ENCODE data around the gene NOG. TPM values are rescaled to one million over a fixed set of nuclear protein-coding genes. Genes with fewer than 3 reads are reported as not detected.

NOG gene
- total and polyA plus RNA-seq, 9 of the 15 experiments (the other 6 are each of a cell fraction or from before 2014, with no cell fraction given), result not detected

DNA sequence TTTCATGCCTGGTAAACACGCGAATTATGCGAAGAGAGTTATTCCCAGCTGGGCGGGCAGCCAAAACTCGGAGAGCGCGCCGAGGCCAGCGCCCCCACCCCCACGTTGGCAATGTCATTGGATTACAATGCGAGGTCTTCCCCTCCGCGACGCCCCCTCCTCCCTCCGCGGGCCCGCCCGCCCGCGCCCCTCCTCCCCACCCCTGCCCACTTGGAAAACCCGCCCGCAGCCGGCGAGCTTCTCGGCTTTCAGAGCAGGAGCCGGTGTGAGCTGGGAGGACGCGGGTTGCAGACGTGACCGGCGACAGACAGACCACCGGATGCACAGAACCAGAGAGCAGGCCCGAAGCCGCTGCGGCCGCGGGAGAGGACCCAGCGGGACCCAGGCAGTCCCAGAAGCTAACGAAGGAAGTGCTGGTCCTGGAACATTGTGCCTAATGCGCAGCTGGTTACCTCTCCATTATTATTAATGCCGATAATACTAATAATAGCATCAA is 4.0 kb downstream of the NOG start:
- TF ChIP-seq ZNF224 (CRISPR knock-in tag; IDR thresholded peaks at IDR 0.05) (no peak), HNRNPLL (IDR thresholded peaks at IDR 0.05; ENCODE audit: low read depth, low read length, poor library complexity, severe bottlenecking) (no peak), ZNF239 (CRISPR knock-in tag; IDR thresholded peaks at IDR 0.05) (no peak), NR4A1 (CRISPR knock-in tag; IDR thresholded peaks at IDR 0.05) (no peak), NR4A1 (tag; IDR thresholded peaks at IDR 0.05) (no peak), LARP7 (IDR thresholded peaks at IDR 0.05) (no peak), RBM39 (optimal IDR thresholded peaks at IDR 0.05; ENCODE audit: low read depth, low read length) (no peak), TEAD1 (CRISPR knock-in tag; IDR thresholded peaks at IDR 0.05) (no peak), ZNF280B (CRISPR knock-in tag; IDR thresholded peaks at IDR 0.05) (no peak), PRPF4 (IDR thresholded peaks at IDR 0.05; ENCODE audit: insufficient read depth, low read depth, low read length, poor library complexity, severe bottlenecking) (no peak)
- TF ChIP-seq, protein P1, sequence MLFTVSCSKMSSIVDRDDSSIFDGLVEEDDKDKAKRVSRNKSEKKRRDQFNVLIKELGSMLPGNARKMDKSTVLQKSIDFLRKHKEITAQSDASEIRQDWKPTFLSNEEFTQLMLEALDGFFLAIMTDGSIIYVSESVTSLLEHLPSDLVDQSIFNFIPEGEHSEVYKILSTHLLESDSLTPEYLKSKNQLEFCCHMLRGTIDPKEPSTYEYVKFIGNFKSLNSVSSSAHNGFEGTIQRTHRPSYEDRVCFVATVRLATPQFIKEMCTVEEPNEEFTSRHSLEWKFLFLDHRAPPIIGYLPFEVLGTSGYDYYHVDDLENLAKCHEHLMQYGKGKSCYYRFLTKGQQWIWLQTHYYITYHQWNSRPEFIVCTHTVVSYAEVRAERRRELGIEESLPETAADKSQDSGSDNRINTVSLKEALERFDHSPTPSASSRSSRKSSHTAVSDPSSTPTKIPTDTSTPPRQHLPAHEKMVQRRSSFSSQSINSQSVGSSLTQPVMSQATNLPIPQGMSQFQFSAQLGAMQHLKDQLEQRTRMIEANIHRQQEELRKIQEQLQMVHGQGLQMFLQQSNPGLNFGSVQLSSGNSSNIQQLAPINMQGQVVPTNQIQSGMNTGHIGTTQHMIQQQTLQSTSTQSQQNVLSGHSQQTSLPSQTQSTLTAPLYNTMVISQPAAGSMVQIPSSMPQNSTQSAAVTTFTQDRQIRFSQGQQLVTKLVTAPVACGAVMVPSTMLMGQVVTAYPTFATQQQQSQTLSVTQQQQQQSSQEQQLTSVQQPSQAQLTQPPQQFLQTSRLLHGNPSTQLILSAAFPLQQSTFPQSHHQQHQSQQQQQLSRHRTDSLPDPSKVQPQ (CRISPR knock-in tag; IDR thresholded peaks at IDR 0.05; ENCODE audit: borderline replicate concordance), result no peak
- H3K27me3 ChIP-seq (ENCODE audit: control insufficient read depth in 2 of 2, insufficient read depth in 2 of 2, low read length in 2 of 2), result peaks cover 22 to 25% of the 10 kb centered on the region in 2 experiments
- in situ Hi-C loops (cut with MboI) (no loop called here), intact Hi-C loops (cut with micrococcal nuclease) (loop anchor here (10.0 kb wide), 2 partner anchors 77 to 347 kb away; no protein-coding TSS in a partner anchor)
- no peaks in the 10 kb centered on the region for H3K9me3 ChIP-seq (replicated peaks; ENCODE audit: control insufficient read depth, insufficient read depth, low read depth, low read length)
- no peak overlapping the region for H3K4me2 ChIP-seq (ENCODE audit: insufficient read depth, low read length)
- ChIA-PET POLR2A (interaction anchor here (0.6 to 1.2 kb wide), 2 partner anchors 31 to 118 kb away, joined by 3 read pairs; no protein-coding TSS in a partner anchor), CTCF (ENCODE audit: low intra/inter-chr PET ratio) (no interaction called here)
- peaks cover 0 to 19% of the 10 kb centered on the region in 2 experiments; a peak in 2 of 5 replicates for H3K4me1 ChIP-seq (replicated peaks in 1 of 2; ENCODE audit: control insufficient read depth in 2 of 2, insufficient read depth in 2 of 2, low read length in 2 of 2)
- no peaks in the 10 kb centered on the region for H3K9me1 ChIP-seq (ENCODE audit: control insufficient read depth, insufficient read depth, low read length)
- H3K79me2 ChIP-seq (ENCODE audit: control insufficient read depth, insufficient read depth, low read length), result no peaks in the 10 kb centered on the region
- DNase-seq (ENCODE audit: extremely low read depth in 1 of 4, low spot score in 3 of 4), result no peak
- no TSS peak for BruUV-seq (replicated peaks)
- H3K27ac ChIP-seq (ENCODE audit: extremely low read depth, low read depth, low read length), result no peak overlapping the region
- no peak overlapping the region for H3K4me3 ChIP-seq
- H3K36me3 ChIP-seq (ENCODE audit: control insufficient read depth, insufficient read depth, low read length), result no peaks in the 10 kb centered on the region
- FAIRE-seq, result no peak
- 9% methylated on average over 26 of the region's 41 CpGs for WGBS (ENCODE audit: insufficient coverage, low coverage, missing lambda C conversion rate)
- H2AFZ ChIP-seq (ENCODE audit: low read depth, low read length), result no peak overlapping the region
- no peak for ATAC-seq
- no peak overlapping the region for H3K9ac ChIP-seq (ENCODE audit: insufficient read depth in 1 of 2, low read depth in 2 of 2, low read length in 2 of 2)
- H4K20me1 ChIP-seq (replicated peaks; ENCODE audit: control insufficient read depth, insufficient read depth, low read length), result no peaks in the 10 kb centered on the region; the same call in 1 of the 2 replicates

All from K562 (cell line).